ENCODE data around the gene IL32.

Gene IL32, protein sequence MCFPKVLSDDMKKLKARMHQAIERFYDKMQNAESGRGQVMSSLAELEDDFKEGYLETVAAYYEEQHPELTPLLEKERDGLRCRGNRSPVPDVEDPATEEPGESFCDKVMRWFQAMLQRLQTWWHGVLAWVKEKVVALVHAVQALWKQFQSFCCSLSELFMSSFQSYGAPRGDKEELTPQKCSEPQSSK

DNA sequence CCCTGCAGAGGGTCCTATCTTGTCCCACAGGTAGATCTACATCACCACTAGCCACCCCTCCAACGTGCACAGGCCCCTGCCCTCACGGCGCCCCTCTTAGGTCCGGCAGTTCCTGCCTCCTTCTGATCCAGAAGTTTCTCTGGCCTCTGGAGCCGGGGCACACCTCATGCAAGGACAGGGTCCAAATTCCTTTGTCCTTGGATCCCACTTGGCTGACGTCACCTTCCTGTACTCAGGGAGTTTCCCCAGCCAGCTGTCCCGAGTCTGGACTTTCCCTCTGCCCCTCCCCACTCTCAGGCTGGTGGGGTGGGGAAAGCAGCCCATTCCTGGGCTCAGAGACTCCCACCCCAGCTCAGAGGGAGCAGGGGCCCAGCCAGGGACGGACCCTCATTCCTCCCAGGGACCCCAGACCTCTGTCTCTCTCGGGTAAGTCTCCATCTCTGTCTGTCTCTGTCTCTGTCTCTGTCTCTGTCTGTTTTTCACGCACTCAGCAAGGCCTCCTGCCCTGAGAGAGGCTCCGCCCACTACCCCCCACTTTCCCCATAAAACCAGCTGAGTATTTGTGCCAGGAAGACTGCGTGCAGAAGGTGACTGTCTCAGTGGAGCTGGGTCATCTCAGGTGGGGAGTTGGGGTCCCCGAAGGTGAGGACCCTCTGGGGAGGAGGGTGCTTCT is at the start of gene IL32:
TSS of gene IL32 (plus strand) at position 572 of the 673 bp plus-strand sequence. CDS start 172 bp downstream, outside the sequence.
- DNase-seq (ENCODE audit: low read depth, low spot score): peak; percentile 67

DNA sequence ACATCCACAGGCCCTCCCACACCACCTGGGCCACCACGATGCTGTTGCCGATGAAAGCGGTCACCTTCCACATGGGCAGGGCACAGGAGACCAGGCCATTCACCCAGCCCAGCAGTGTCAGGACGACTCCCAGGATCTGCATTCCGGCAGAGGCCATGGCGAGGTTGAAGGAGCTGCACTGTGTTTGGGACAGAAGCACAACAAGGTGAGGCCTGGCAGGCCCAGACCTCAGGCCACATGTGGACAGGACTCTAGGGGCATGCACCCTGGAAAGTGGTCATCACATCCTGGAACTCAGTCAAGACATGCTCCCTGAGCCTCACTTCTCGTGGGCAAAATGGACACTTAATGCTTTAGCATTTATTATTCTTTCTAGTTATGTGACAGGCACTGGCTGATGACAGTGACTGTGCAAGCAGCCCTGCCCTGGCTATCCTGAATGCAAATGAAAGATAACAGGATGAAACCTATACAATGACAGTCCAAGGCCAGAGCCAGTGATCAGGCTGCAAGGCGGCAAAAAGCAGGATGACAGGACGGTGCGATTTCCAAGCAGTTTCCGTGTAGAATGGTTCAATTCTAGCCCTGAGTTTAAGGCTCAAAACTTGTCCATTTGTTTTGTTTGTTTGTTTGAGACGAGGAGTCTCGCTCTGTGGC is 49.4 kb upstream of the IL32 start:
- DNase-seq (ENCODE audit: low read depth, low spot score): no peak

DNA sequence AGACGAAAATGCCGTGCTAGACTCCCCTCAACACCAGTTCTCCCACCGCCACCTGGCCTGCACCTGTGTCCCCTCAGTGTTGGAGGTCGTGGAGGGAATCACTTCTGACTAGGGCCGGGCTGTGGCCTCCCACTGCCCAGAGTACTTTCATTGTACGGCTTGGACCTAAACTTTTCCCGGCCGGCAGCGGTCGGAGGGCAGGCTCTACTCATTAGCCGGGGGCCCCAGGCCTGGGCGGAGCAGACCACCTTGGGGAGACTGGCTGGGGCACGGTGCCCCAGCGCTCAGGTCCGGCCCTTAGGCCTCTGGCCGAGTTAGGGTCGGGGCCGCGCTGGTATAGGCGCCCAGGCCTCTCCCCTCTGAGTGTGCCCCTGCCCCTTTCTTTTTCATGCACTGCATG is 48.1 kb upstream of the IL32 start:
- no peak for DNase-seq (ENCODE audit: low read depth, low spot score)

DNA sequence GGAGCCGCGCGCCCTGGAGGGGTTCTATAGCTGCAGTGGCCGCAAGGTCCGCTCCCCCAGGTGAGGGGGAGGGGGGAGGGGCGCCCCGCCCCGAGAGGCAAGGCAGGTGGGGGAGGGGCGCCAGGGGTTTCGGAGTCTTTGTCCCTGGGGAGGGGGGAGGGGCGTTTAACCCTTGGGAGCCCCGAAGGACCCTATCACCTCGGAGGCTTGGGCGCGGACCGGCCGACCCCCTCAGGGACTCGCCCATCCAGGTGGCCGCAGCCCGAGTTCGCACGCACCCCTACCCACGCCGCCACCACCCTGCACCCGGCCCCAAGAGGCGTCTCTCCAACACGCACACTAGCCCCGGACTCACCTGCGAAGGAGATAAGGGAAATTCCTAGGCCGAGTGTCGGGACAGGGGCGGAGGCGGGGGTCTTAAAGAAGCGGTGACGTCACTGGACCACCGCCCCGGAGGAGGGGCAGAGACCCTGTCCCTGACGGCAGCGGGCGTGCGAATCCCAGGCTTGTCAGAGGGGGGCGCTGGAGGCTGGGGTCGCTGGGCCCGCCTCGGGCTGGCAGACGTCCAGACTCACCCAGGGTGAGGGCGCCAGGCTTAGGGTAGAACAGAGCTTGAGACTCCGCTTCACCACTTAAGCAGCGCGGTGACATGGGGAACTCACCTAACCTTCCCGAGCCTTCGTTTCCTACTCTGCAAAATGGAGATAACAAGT is 47.5 kb upstream of the IL32 start, which contains the start of gene CLDN6:
TSS of gene CLDN6 (minus strand) at position 390 of the 713 bp plus-strand sequence. CDS start 2,162 bp downstream, outside the sequence.
- peak; percentile 98 for DNase-seq (ENCODE audit: low read depth, low spot score)

DNA sequence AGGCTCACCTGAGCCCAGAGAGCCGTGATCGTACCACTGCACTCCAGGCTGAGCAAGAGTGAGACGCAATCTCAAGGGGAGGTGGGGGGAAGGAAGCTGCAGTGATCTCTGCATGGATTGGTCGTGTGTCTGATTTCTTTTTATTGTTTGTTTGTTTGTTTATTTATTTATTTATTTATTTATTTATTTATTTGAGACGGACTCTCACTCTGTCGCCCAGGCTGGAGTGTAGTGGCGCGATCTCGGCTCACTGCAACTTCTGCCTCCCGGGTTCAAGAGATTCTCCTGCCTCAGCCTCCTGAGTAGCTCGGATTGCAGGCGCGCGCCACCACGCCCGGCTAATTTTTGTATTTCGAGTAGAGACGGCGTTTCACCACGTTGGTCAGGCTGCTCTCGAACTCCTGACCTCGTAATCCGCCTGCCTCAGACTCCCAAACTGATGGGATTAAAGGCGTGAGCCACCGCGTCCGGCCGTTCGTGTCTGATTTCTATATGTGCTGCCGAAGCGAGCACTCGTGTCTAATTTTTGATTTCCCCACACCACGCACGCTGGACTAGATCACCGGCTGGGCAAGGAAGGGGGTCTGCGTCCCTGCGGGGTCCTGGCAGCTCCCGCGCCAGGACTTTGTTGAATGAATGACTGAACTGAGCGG is 45.7 kb upstream of the IL32 start:
- DNase-seq (ENCODE audit: low read depth, low spot score): peak; percentile 82

DNA sequence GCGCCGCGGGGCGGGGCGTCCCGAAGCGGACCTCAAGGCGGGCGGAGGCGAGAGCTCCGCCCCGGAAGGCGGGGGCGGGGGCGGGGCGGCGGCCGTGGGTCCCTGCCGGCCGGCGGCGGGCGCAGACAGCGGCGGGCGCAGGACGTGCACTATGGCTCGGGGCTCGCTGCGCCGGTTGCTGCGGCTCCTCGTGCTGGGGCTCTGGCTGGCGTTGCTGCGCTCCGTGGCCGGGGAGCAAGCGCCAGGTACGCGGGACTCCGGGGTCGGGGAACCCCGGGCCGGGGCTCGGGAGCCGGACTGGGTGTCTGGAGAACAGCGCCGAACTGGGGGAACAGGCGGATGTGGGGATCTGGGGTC is 45.2 kb upstream of the IL32 start, which contains the start of gene TNFRSF12A:
TSS of gene TNFRSF12A (plus strand) at position 122 of the 357 bp plus-strand sequence. CDS start at position 152, 30 bp downstream.
- DNase-seq (ENCODE audit: low read depth, low spot score): no peak

DNA sequence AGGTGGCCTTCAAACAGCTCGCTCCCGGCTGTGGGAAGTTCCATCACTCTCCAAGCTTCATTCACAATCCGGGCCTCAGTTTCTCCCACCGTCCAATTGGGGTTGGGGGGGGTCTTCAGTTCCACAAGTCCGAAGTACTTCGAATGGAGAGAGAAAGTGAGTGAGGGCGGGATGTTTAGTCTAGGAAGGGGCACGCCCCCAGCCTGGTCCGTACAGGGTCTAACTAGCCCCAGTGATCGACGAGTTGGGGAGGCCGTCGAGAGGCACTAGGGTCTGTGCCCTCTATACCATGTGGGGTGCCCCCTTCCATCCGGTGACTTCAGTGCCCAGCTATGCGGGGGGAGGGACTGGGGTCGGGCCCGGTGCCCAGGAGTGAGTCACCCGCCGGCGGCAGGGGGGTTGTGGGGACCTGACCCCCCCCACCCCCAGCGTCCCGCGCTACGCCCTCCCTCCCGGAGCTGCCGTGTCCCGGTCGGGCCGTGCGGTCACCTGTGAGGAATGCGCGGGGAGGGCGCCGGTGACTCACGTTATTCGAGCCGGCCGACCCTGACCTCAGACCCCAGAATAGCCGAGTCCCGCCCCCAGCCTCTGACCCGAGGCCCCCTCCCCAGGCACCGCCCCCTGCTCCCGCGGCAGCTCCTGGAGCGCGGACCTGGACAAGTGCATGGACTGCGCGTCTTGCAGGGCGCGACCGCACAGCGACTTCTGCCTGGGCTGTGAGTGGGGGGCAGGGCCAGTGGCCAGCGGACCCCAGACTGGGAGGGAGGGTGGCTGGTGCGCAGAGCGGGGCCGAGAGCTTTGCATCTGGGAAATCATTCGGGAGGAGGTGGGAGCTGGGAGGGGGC is 44.6 kb upstream of the IL32 start:
- peak; percentile 90 for DNase-seq (ENCODE audit: low read depth, low spot score)

DNA sequence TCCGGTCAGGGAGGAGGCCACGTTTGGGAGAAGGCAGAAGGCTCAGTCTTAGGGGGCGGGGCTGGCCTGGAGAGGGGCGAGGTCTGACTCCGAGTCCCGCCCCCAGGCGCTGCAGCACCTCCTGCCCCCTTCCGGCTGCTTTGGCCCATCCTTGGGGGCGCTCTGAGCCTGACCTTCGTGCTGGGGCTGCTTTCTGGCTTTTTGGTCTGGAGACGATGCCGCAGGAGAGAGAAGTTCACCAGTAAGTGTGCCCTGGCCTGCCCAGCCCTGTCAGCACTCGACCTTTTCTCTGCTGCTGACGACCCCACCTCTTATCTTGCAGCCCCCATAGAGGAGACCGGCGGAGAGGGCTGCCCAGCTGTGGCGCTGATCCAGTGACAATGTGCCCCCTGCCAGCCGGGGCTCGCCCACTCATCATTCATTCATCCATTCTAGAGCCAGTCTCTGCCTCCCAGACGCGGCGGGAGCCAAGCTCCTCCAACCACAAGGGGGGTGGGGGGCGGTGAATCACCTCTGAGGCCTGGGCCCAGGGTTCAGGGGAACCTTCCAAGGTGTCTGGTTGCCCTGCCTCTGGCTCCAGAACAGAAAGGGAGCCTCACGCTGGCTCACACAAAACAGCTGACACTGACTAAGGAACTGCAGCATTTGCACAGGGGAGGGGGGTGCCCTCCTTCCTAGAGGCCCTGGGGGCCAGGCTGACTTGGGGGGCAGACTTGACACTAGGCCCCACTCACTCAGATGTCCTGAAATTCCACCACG is 43.8 kb upstream of the IL32 start:
- peak; percentile 96 for DNase-seq (ENCODE audit: low read depth, low spot score)

DNA sequence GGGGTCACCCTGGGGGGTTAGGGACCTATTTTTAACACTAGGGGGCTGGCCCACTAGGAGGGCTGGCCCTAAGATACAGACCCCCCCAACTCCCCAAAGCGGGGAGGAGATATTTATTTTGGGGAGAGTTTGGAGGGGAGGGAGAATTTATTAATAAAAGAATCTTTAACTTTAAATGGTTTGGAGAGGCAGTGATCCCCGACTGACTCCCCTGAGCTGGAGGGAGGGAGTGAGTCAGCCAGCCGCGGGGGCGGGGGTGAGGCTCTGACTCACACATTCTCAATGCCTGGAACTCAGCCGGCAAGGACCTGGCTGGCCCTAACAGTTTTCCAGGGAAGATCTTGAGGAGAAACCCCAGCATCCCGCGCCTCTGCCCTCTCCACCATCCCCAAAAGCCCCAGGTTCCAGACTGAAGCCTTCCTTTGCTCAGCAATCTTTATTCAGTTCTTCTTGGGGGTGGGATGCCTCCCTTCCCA is 43.2 kb upstream of the IL32 start:
- DNase-seq (ENCODE audit: low read depth, low spot score): peak; percentile 94

DNA sequence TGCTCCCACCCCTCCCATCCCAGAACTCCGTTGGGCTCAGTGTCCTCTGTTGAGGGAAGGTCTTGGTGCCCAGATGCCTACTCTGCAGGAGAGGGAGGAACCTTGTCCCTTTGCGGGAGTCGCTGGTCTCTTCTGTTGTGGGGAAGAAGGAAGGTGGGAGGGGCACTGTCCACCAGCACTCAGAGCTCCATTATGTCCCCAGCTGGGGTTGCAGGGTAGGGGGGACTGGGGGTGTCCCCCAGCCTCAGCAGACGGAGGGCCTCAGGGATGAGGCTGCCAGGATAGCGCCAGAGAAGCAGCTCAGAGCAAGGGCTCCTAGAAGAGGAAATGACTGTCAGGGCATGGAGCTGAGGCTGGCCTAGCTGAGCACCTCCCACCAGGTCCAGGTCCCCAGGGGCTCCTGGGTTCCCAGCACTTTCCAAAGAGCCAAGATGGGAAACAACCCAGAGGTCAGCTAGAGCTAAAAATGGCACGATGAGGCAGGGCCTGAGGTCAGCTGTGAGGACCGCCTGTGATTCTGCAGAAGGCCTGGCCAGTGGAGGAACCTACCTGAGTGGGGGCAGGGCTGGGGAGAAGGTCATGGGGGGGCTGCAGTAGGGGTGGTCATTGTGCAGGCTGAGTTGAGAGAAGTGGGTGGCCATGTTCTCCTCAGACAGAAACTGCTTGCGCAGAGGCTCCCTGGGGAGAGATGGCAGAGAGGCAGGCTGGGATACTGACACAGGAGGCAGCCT is 42.6 kb upstream of the IL32 start:
- DNase-seq (ENCODE audit: low read depth, low spot score): peak; percentile 36

DNA sequence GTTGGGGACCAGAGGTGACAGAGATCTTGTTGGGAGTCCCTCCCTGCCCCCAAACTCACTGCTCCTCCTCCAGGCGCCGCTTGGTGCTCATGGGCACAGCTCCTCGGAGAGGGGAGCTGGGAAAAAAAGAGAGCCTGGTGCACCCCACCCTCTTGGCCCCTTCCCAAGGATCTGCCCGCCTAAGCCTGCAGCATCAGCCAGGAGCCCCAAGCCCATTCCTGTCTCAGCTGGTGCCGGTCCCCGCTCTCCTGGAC is 42.1 kb upstream of the IL32 start:
- no peak for DNase-seq (ENCODE audit: low read depth, low spot score)

DNA sequence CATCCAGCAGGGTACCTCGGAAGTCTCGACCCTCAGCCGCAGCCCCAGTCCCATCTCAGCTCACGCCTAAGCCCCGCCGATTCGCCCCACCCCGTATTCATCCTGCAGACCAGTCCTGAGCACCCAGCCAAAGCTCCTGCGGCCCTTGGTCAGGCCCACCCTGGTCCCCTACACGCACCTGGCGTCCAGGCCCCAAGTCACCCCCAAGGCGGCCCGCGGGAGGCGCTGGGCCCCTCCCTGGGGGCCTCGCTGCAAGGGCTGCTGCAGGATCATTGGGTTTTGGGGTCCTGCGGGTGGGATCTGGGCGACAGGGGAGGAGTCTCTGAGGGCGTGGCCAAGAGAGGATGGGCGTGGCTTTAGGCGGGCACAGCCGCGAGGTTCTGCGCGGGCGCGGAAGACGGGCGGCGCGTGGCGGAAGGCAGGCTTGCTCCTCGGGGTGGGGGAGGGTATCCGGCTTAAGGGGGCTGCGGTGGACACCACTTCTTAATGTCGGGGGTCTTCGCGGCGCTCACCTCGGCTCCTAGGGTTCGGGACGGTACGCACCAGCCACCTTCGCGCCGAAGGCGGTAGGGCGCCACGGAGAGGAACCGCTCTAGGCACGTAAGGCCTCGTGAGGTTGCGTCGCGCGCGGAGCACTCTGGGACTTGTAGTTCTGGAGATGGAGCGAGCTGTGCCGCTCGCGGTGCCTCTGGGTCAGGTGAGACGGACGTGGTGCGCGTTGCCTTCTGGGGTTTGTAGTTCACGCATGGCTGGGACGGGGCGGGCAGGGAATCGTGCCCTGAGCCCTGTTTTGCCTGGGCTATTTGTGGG is 41.6 kb upstream of the IL32 start, which contains the start of the genes HCFC1R1 and THOC6:
TSS of gene HCFC1R1 (minus strand) at position 274 of the 810 bp plus-strand sequence. CDS start at position 273, 1 bp downstream.
TSS of gene THOC6 (plus strand) at position 367 of the 810 bp plus-strand sequence. CDS start at position 659, 292 bp downstream.
- peak; percentile 98 for DNase-seq (ENCODE audit: low read depth, low spot score)

DNA sequence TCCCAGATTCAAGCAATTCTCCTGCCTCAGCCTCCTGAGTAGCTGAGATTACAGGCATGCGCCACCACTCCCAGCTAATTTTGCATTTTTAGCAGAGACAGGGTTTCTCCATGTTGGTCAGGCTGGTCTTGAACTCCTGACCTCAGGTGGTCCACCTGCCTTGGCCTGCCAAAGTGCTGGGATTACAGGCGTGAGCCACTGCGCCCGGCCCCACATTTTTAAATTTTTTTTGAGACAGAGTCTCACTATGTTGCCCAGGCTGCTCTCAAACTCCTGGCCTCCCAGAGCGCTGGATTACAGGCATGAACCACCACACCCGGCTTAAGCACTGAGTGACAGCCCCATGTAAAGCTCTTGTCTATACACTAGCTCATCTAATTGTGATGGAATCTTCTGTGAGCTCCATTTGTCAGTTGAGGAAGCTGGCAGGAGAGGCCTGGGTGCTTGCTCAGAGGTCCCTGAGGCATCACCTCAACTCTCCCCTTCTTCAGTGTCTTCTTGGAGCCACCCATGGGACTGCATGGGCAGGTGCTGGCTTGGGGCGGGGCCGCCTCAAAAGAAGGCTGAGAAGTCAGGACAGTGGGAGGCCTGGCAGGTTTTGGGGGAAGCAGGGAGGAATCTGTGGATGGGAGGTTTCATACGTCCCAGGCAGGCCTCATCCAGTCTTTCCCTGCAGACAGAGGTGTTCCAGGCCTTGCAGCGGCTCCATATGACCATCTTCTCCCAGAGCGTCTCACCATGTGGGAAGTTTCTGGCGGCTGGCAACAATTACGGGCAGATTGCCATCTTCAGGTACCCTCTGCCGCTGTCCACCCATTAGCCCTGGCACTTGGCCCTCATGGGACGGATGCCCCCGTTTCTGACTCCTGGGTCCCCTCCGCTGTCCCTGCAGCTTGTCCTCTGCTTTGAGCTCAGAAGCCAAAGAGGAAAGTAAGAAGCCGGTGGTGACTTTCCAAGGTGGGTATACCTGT is 40.1 kb upstream of the IL32 start:
- DNase-seq (ENCODE audit: low read depth, low spot score): no peak

DNA sequence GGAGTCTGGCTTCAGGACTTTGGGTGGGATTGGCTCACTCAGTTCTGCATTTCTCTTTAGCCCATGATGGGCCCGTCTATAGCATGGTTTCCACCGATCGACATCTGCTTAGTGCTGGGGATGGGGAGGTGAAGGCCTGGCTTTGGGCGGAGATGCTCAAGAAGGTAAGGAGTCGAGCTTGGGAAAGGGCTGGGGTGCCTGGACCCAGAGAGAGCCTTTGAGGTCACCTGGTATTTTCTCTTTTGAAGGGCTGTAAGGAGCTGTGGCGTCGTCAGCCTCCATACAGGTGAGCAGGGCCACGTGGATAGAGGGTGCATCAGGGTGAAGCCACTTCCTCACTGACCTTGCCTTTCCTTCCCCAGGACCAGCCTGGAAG is 39.4 kb upstream of the IL32 start:
- no peak for DNase-seq (ENCODE audit: low read depth, low spot score)

DNA sequence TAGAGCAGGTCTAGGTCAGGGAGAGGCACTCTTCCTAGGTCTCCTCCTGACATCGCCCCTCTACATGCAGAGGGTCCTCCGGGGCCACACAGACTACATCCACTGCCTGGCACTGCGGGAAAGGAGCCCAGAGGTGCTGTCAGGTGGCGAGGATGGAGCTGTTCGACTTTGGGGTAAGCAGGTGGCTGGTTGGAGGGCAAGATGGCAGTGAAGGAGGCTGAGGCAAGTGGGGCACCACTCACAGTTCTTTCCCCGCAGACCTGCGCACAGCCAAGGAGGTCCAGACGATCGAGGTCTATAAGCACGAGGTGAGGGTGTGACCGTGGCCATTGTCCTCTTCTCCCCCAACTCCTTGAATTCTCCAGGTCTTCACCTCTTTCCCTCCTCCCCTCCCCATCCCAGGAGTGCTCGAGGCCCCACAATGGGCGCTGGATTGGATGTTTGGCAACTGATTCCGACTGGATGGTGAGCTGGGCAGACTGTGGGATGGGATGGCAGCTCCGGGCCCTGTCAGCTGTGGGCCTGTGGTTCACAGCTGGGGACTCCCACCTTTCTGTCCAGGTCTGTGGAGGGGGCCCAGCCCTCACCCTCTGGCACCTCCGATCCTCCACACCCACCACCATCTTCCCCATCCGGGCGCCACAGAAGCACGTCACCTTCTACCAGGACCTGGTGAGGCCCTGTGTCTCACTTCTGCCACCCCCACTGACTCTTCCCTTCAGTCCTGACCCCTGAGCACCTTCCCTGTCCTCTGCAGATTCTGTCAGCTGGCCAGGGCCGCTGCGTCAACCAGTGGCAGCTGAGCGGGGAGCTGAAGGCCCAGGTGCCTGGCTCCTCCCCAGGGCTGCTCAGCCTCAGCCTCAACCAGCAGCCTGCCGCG is 38.6 kb upstream of the IL32 start:
- no peak for DNase-seq (ENCODE audit: low read depth, low spot score)

DNA sequence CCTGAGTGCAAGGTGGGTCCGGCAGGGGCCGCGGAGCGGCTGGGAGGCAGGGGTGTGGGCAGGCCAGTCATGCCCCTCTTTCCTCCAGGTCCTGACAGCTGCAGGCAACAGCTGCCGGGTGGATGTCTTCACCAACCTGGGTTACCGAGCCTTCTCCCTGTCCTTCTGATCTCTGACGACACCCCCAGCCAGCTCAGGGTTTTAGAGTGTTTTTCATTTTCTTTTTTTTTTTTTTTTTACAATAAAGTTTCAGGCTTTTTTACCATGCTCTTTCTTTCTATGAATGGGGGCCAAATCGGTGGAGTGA is 38.0 kb upstream of the IL32 start:
- no peak for DNase-seq (ENCODE audit: low read depth, low spot score)
